ENCODE results near the gene OR14C36. TPM values are rescaled to one million over a fixed set of nuclear protein-coding genes. Genes with fewer than 3 reads are reported as not detected.

The OR14C36 gene
- total RNA-seq, 4 donors from 2014 or later = not detected

- intact Hi-C loops (cut with DNase I; ENCODE audit: low total_unique reads) = no loop called here
- H3K27ac ChIP-seq = no peak overlapping the region
- DNase-seq = no peak
- TF ChIP-seq POLR2A (IDR thresholded peaks at IDR 0.05) (no peak), CTCF (IDR thresholded peaks at IDR 0.05) (no peak)
- H3K36me3 ChIP-seq = no peaks in the 10 kb centered on the region
- no peaks in the 10 kb centered on the region for H3K4me1 ChIP-seq
- H3K4me3 ChIP-seq = no peak overlapping the region
- no peaks in the 10 kb centered on the region for H3K27me3 ChIP-seq
- no peaks in the 10 kb centered on the region for H3K9me3 ChIP-seq
Observed at GRCh38 chr1:248372394-248372793, 23.8 kb downstream of the OR14C36 start.

DNA sequence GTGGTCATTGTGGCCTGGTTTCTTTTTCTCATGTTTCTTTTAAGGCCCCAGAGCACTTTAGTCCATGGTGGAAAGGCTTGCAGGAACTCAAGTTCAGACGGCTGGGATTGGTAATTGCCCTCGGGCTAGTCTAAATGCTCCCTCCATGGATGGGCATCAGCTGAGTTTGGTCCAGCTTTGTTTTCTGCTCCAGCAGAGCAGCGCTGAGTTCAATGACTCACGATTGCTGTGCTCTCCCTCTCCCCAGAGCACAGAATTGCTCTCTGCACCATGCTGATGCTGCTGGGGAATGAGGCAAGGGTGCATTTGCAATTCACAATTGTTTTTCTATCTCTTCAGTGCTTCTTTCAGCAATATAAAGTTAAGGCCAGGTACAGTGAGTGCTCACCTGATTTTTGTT lies 25.2 kb downstream of the OR14C36 start:
- Histone ChIP-seq H3K4me1 (no peaks in the 10 kb centered on the region), H3K4me3 (no peak overlapping the region), H3K27me3 (no peaks in the 10 kb centered on the region), H3K36me3 (no peaks in the 10 kb centered on the region), H3K27ac (no peak overlapping the region), H3K9me3 (no peaks in the 10 kb centered on the region)
- no peak for DNase-seq
- TF ChIP-seq CTCF (IDR thresholded peaks at IDR 0.05) (no peak), POLR2A (IDR thresholded peaks at IDR 0.05) (no peak)
- intact Hi-C loops (cut with DNase I; ENCODE audit: low total_unique reads) = no loop called here

DNA sequence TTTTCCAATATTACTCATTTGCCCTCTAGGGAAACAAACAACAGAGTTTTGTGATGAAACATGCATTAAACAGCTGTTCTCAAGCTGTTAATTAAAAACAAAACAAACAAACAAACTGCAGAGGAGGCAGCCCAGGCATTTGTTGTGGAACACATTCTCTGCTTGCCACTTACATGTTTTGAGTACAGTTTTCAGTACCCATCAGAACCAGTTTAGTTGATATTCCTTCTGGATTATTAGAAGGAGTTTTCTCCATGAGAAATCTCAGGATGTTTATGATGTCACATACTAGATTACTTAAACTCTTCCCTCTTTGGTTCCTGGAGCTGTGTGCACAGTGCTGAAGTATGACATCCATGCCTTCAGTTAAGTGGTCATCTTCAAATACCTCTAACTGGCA lies 26.9 kb downstream of the OR14C36 start, which contains the start of gene OR2T6:
Gene OR2T6, plus strand, starts transcription at position 301 of the 400 bp plus-strand sequence. CDS start 11,863 bp downstream, outside the sequence.
- Histone ChIP-seq H3K4me3 (no peak within 1 kb of the TSS), H3K4me1 (no peaks in the 10 kb centered on the region), H3K27ac (no peak within 1 kb of the TSS), H3K36me3 (no peaks in the 10 kb centered on the region), H3K9me3 (no peaks in the 10 kb centered on the region), H3K27me3 (no peaks in the 10 kb centered on the region)
- TF ChIP-seq CTCF (IDR thresholded peaks at IDR 0.05) (no peak), POLR2A (IDR thresholded peaks at IDR 0.05) (no peak)
- DNase-seq = no peak
- intact Hi-C loops (cut with DNase I; ENCODE audit: low total_unique reads) = no loop called here

GRCh38 chr1:248376916-248377315 lies 28.3 kb downstream of the OR14C36 start:
- H3K27me3 ChIP-seq = no peaks in the 10 kb centered on the region
- DNase-seq = no peak
- no peaks in the 10 kb centered on the region for H3K4me1 ChIP-seq
- H3K4me3 ChIP-seq = no peak overlapping the region
- no peaks in the 10 kb centered on the region for H3K9me3 ChIP-seq
- no peak for TF ChIP-seq POLR2A (IDR thresholded peaks at IDR 0.05)
- no peak for TF ChIP-seq CTCF (IDR thresholded peaks at IDR 0.05)
- no peaks in the 10 kb centered on the region for H3K36me3 ChIP-seq
- intact Hi-C loops (cut with DNase I; ENCODE audit: low total_unique reads) = no loop called here
- H3K27ac ChIP-seq = no peak overlapping the region

GRCh38 chr1:248380854-248381253 lies 32.3 kb downstream of the OR14C36 start:
- Histone ChIP-seq H3K4me1 (no peaks in the 10 kb centered on the region), H3K27ac (no peak overlapping the region), H3K27me3 (no peaks in the 10 kb centered on the region), H3K4me3 (no peak overlapping the region), H3K36me3 (no peaks in the 10 kb centered on the region), H3K9me3 (no peaks in the 10 kb centered on the region)
- intact Hi-C loops (cut with DNase I; ENCODE audit: low total_unique reads) = no loop called here
- no peak for TF ChIP-seq CTCF (IDR thresholded peaks at IDR 0.05)
- DNase-seq = no peak
